NCI-H774 (cell line): ENCODE measurements around the gene SPN.
"Not testable (repeated sequence)": the region's sequence is repeated elsewhere in the genome, so short reads cannot be mapped to it uniquely, and the experiment has no call there.

Experiments
- DNase-seq: peaks from one replicate; lab custom pipeline; 2025; lab: John Stamatoyannopoulos, UW

The SPN gene

GRCh38 chr16:29646947-29647346 is 16.1 kb upstream of the SPN start:
- no peak for DNase-seq

DNA sequence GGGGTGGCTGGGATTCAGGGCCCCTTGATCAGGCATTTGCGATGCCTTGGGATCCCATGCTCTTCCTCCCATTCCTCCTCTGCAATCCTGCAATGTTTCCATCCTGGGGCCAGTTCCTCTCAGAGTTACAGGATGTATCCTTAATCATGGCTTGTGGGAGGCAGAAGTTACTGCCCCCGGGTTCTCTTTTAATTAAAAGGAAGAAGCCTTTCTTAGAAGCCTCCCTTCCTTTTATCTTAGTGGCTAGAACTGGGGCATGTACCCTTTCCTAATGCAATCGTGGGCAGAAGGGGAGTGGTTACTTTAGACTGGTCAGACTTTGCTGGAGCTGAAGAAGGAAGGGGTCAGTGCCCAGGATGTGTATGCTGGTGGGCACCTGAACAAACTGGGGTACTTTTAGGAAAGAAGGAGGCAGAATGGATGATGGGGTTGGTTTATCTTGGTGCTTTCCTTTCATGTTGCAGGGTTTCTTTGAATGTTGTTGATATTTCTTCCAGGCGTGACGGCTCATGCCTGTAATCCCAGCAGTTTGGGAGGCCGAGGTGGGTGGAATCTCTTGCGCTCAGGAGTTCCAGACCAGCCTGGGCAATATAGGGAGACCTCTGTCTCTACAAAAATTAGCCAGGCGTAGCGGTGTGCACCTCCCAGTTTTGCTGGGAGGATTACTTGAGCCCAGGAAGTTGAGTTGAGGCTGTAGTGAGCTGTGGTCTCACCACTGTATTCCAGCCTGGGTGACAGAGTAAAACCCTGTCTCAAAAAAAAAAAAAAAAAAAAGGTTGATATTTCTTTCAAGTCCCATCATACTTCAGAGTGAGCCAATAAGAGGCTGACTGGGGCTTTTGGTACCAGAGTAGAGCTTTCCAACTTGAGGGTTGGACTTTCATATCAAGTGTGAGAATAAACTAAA is 13.2 kb upstream of the SPN start:
- no peak for DNase-seq

DNA sequence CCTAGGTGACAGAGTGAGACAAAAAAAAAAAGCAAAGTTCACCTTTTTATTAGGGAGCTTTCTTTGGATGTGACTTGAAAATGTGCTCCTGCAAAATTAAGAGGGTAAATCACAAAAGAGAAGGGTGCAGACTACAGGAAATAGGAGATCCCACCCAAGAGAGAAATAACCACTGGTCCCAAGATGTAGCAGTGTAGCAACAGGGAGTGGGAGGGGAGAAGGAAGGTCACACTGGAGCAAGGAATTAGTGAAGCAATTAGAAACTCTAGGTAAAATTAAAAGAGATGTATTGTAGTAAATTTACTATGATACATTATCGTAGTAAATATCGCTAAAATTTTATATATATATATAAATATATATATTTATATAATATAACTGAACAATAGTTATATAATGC is 12.3 kb upstream of the SPN start:
- DNase-seq: no peak

- no peak for DNase-seq
Observed at GRCh38 chr16:29651774-29652349, 11.2 kb upstream of the SPN start.

GRCh38 chr16:29653471-29653870 is 9.6 kb upstream of the SPN start:
- no peak for DNase-seq

DNA sequence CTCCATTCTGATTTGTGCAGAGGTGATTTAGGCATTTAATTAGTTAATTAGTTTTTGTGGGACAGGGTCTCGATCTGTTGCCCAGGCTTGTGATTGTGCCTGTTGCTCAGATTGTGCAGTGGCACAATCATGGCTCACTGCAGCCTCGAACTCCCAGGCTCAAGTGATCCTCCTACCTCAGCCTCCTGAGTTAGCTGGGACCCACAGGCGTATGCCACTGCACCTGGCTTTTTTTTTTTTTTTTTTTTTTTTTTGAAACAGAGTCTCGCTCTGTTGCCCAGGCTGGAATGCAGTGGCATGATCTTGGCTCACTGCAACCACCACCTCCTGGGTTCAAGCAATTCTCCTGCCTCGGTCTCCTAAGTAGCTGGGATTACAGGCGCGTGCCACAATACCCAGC is 9.2 kb upstream of the SPN start:
- not testable (repeated sequence) for DNase-seq

DNA sequence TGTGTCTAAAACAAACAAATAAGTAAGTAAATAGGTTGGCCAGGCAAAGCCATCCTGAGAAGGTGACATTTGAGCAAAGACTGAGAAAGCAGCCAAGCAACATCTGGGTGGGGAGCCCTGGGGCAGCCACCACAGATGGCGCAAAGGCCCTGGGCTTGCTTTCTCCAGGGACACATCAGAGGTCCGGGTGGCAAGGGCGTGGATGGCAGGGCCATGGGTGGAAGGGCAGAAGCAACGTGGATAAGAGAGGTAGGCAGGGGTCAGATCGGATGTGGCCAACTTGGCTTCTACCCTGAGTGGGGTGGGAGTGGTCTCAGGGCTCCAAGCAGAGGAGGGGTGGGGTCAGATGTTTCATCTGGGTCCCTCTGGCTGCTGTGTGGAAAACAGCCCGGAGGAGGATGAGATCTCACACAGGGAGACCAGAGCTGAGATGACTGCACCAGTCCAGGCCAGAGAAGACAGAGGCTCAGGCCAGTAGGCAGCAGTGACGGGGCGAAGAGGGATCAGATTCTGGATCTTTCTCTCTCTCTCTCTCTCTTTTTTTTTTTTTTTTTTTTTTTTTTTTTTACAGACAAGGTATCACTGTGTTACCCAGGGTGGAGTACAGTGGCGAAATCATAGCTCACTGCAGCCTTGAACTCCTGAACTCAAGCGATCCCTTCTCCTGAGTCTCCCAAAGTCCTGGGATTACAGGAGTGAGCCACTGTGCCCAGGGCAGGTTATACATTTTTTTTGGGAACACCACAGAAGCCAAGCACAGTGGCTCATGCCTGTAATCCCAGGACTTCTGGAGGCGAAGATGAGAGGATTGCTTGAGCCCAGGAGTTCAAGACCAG is 6.1 kb upstream of the SPN start:
- no peak for DNase-seq

DNA sequence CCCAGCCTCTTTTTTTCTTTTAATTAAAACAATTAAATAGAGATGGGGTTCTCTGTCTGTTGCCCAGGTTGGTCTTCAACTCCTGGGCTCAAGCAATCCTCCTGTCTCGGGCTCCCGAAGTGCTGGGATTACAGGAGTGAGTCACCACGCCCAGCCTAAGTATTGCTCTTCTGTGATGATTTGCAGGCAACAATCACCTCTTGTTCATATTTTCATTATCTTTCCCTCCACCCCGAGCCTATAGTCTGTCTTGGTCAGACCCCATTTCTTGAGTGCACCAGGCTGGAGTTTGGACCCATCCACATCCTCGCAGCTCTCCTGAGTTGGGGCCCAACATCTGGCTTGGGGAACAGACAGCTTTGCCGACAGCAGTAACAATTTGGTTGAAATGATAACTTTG is 4.3 kb upstream of the SPN start:
- no peak for DNase-seq

DNA sequence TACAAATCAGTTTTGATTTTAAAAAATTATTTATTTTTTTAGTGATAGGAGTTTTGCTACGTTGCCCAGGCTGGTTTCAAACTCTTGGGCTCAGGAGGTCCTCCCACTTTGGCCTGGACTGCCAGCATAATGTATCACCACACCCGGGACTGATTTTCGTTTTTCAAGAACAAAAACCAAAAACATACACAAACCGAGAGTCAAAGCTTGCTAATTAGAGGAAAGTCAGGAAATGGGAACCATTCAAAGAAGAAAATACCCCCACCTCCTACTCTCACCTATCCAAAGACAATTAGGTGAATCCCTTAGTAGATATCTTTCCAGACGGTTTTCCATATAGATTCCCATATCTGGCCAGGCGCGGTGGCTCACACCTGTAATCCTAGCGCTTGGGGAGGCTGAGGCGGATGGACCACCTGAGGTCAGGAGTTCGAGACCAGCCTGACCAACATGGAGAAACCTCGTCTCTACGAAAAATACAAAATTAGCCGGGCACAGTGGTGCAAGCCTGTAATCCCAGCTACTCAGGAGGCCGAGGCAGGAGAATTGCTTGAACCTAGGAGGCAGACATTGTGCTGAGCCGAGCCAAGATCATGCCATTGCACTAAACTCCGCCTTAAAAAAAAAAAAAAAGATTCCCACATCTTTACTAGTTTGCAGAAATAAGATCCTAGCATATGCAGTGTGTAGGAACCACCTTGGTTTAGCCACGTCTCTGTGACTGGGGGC is 883 bp upstream of the SPN start:
- DNase-seq: no peak

- no peak for DNase-seq
Observed at GRCh38 chr16:29662729-29663015, 375 bp upstream of the SPN start.

GRCh38 chr16:29663807-29664090 is 702 bp downstream of the SPN start:
- no peak for DNase-seq

- DNase-seq: no peak
Observed at GRCh38 chr16:29664091-29664921, 1.3 kb downstream of the SPN start.

GRCh38 chr16:29665294-29666077 is 2.4 kb downstream of the SPN start:
- no peak for DNase-seq

GRCh38 chr16:29667322-29667610 is 4.2 kb downstream of the SPN start:
- DNase-seq: not testable (repeated sequence)

DNA sequence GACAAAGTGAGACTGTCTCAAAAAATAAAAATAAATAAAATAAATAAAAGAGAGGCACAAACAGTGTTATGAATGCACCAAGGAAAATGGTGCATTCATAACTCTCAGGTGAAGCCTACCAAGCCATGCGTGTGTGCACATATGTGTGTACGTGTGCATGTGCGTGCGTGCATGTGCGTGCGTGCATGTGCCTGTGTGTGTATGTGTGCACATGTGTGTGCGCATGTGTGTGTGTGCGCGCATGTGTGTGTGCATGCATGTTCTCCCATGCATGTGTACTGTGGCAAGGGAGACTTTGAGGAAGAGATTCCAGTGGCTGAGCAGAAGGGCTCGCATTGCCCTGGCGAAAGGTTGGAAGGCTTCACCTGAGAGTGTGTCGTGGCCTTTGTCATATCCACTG is 4.7 kb downstream of the SPN start:
- DNase-seq: no peak

DNA sequence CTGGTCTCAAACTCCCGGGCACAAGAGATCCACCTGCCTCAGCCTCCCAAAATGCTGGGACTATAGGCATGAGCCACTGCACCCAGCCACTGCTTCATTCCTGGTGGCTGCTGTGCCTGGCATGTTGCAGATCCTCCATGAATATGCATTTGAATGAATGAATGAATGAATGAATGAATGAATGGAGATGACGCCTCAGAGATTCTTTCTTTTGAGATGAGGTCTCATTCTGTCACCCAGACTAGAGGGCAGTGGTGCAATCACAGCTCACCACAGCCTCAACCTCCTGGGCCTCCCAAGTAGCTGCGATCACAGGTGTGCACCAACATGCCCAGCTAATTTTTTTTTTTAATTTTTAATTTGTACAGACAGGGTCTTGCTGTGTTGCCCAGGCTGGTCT is 5.2 kb downstream of the SPN start:
- DNase-seq: no peak

- no peak for DNase-seq
Observed at GRCh38 chr16:29673501-29673900, 10.5 kb downstream of the SPN start.

- DNase-seq: no peak
Observed at GRCh38 chr16:29674188-29674587, 11.1 kb downstream of the SPN start.

DNA sequence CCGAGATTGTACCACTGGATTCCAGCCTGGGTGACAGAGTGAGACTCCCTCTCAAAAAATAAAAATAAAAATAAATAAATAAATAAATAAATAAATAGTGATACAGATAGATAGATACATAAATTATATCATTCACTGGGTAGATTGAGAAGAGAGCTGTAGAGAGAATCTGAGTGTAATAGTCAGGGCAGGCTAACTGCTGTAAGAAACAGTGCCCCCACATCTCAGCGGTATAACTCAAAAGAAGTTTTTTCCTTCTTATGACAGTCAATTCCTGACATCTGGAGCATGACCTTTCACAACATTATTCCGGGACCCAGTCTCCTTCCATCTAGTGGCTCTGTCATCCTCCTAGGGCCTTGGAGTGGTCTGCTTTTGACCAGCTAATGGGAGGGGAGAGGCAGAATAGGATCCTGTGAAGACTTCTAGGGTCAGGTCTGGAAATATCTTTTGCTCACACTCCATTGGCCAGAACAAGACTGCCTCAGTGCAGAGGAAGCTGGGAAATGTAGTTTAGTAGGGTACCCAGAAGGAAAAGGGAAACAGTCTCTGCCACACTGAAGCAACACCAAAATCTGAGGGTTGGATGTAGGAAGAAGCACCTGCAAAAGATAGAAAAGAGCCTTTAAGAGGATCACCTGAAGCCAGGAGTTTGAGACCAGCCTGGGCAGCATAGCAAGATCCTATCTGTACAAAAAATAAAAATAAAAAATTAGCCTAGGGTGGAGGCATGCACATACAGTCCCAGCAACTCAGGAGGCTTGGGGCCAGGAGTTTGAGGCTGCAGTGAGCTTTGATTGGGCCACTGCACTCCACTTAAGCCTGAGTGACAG is 13.0 kb downstream of the SPN start:
- no peak for DNase-seq
